IPS DF 4.7 (cell line): ENCODE measurements around the gene LDHB.
"Not testable (repeated sequence)": the region's sequence is repeated elsewhere in the genome, so short reads cannot be mapped to it uniquely, and the experiment has no call there.

Source experiments
- DNase-seq: peaks from one replicate; pipeline ENCODE4 v3.0.0-alpha.2; 2013; ENCODE audit warnings: low spot score; ENCODE audit errors: extremely low read depth

Gene LDHB

DNA sequence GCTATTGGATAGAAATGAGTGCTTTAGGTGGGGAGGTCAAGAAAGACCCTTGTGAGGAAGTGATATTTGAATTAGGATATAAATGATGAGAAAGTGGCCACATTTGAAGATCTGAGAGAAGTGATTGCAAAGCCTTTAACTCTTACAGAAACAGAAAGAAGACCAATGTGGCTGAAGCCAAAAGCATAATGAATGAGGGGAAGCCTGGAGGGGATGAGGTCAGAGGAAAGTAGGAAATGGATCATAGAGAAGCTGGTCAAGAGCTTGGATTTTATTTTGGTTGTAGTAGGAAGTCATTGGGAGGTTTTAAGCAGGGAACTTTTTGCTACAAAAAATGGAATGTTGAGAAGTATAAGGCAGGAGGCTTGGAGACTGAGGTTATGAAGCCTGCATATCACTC, 49.4 kb downstream of the LDHB start:
- DNase-seq = no peak

DNA sequence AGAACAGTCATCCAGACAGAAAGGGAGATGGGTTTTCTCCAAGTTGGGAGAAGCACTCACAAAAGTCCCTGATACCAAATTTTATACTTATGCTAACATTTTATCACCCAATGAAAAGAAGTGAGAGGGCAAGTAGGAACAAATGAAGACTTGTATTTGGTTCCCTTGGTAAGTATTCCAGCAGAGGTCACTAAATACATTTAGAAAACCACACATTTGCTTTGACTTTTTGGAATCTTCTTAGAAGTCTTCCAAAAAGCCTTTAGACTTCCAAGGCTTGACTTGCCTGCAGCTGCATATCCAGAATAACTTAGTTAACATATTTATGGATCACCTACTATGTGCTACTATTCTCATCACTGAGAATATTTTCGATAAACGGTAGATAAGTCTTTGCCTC, 49.9 kb downstream of the LDHB start:
- DNase-seq = no peak

DNA sequence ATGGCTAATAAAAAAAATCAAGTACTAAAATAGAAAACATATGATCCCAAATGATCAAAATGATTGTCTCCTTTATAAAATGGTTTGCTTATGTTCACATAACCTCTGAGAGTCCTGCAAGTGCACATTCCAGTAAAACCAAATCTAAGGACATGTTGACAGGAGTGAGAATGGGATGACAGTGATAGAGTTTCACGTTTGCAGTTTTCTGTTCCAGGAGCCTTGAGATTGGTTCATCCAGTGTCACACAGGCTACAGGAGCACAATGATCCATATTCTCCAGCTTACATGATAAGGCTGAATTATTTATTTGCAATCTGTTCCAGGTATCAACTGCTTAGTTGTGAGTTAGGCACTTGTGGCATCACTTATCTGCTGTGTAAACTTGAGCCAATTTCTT, 51.5 kb downstream of the LDHB start:
- DNase-seq = no peak

DNA sequence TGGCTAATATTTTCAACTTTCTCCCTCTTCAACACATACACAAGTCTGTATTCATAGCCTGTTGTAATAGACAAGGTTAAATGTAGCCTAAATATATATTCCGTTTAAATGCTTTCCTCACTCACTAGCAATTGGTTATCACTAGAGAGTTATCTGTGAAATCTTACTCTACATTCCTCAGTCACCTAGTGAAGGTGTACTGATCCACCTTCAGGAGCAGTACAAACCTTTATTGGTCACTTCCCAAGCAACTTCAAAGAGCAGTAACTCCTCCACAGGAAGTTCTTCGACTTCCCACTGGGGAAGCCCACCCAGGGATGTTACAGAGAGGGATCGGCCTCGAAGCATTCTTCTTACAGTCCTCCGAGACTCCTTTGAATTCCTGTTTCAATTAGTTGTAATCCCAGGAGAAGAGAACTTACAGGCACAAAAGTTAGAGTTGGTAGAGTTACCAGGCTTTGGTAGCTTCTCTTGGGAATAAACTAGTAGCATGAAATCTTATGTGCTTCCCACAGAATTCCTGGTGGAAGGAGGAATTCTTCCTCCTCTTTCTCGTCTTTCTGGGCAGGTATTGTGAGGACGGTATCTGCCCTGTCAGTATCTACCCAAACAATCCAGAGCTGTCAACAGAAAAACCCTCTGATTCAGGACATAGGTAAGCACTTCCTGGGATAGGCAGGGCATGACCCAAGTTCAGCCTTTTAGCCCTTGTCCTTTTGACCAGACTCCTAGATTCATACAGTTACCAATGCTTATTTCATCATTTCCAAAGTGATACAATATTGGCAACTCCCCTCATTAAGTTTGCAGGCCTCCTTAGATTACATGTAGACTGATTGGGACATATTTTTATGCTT, 53.2 kb downstream of the LDHB start, which contains the start of gene GYS2:
Gene GYS2, minus strand, starts transcription at position 603 of the 857 bp plus-strand sequence. Its CDS starts 255 bp downstream, at position 348.
- DNase-seq = no peak

- no peak for DNase-seq
Measured at GRCh38 chr12:21602774-21603173, 54.9 kb downstream of the LDHB start.

- no peak for DNase-seq
Measured at GRCh38 chr12:21600196-21600595, 57.4 kb downstream of the LDHB start.

GRCh38 chr12:21599143-21599999, 58.3 kb downstream of the LDHB start:
- no peak for DNase-seq

DNA sequence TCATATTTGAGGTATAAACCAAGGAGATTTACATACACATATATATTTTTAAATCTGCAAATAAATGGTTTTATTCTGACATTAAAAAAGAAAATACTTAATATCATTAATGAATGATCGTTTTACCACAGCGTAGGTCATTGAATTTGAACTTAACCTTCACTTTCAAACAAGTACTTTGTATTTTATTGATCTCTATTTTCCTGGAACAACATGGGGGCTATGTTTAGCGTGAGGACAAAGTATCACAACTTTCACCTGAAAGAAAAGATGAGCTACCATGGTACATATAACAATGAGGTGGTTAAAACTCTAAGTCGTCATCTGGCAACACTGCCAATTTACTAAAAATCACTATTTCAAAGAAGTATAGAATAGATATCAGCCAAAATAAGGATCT, 59.0 kb downstream of the LDHB start:
- no peak for DNase-seq

- not testable (repeated sequence) for DNase-seq
Measured at GRCh38 chr12:21595356-21595755, 62.3 kb downstream of the LDHB start.

GRCh38 chr12:21585485-21585884, 72.2 kb downstream of the LDHB start:
- DNase-seq = no peak
